GM12878 (cell line): Measurements from ENCODE around the gene NBPF26.
"Not testable (repeated sequence)": the region's sequence is repeated elsewhere in the genome, so short reads cannot be mapped to it uniquely, and the experiment has no call there.

Experiments
- BACH1 ChIP-seq: fragments of 450-650 bp; IDR thresholded peaks from 2 replicates; pipeline ENCODE4 v1.6.1; 2017; ENCODE audit warnings: mild to moderate bottlenecking, borderline replicate concordance
- SIN3A ChIP-seq: IDR thresholded peaks from 2 replicates; pipeline ENCODE4 v1.6.1; 2012; ENCODE audit warnings: low read depth, low read length, improper control_type of control experiment
- SP1 ChIP-seq: IDR thresholded peaks from one replicate; pipeline ENCODE4 v1.6.1; 2011; ENCODE audit warnings: low read depth, low read length
- TF ChIP-seq, protein P1 (sequence below), 3 experiments: IDR thresholded peaks in 2 of 3; conservative IDR thresholded peaks in 1 of 3; 2 replicates each; pipeline ENCODE4 v1.5.1; 2011; ENCODE audit warnings: low read depth in 3 of 3, low read length in 3 of 3, mild to moderate bottlenecking in 3 of 3, control low read depth in 2 of 3, moderate library complexity in 2 of 3, inconsistent platforms in 1 of 3, mixed read lengths in 1 of 3; ENCODE audit not compliant: control insufficient read depth in 2 of 3, insufficient read depth in 1 of 3; ENCODE audit errors: extremely low read depth in 1 of 3

DNA sequence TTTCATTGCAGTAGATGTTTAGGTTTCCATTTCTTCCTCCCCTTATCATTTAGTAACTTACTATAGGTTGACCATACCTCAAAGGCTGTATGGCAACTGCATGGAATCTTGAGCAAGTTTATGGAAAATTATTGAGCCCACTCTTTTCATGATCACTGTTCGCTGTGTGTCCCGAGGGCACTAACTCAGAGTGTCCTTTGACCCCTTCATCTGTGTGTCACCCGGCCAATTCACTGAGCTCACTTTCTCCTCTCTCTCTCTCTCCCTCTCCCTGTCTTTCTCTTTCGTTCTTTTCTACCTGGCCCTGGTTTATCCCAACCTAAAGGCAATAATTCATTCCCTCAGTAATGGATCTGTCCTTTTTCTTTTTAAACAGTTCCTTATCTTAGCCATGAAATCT is 101.3 kb downstream of the NBPF26 start:
- TF ChIP-seq, protein P1, sequence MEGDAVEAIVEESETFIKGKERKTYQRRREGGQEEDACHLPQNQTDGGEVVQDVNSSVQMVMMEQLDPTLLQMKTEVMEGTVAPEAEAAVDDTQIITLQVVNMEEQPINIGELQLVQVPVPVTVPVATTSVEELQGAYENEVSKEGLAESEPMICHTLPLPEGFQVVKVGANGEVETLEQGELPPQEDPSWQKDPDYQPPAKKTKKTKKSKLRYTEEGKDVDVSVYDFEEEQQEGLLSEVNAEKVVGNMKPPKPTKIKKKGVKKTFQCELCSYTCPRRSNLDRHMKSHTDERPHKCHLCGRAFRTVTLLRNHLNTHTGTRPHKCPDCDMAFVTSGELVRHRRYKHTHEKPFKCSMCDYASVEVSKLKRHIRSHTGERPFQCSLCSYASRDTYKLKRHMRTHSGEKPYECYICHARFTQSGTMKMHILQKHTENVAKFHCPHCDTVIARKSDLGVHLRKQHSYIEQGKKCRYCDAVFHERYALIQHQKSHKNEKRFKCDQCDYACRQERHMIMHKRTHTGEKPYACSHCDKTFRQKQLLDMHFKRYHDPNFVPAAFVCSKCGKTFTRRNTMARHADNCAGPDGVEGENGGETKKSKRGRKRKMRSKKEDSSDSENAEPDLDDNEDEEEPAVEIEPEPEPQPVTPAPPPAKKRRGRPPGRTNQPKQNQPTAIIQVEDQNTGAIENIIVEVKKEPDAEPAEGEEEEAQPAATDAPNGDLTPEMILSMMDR (IDR thresholded peaks at IDR 0.05 in 2 of 3, conservative IDR thresholded peaks at IDR 0.05 in 1 of 3; ENCODE audit: control insufficient read depth in 2 of 3, extremely low read depth in 1 of 3, insufficient read depth in 1 of 3, low read depth in 3 of 3, low read length in 3 of 3): not testable (repeated sequence)
- TF ChIP-seq BACH1, SIN3A, SP1: not testable (repeated sequence)
